SK-N-SH (cell line): Measurements from ENCODE around the gene ZMYM3.

Experiments
- CTCF ChIP-seq: fragments of 200-600 bp; sonication (generic); IDR thresholded peaks from 2 replicates; pipeline ENCODE4 v1.6.1; 2017; ENCODE audit warnings: antibody characterized with exemption, mild to moderate bottlenecking, moderate library complexity
- EP300 ChIP-seq, 2 experiments: IDR thresholded peaks; 2 replicates each; pipeline versions ENCODE4 v1.4.0 to v1.6.1; 2012; ENCODE audit warnings: borderline replicate concordance in 1 of 2, low read depth in 1 of 2, low read length in 1 of 2
- EZH2phosphoT487 ChIP-seq: fragments of 200-600 bp; sonication (generic); IDR thresholded peaks from 2 replicates; pipeline ENCODE4 v1.6.1; 2017; ENCODE audit warnings: low read depth, mixed run types, mild to moderate bottlenecking, antibody characterized with exemption, moderate library complexity, borderline replicate concordance
- GABPA ChIP-seq: IDR thresholded peaks from 2 replicates; pipeline ENCODE4 v1.4.0; 2012; ENCODE audit warnings: low read depth, mild to moderate bottlenecking
- MAX ChIP-seq: IDR thresholded peaks from 2 replicates; pipeline ENCODE4 v1.4.0; 2012; ENCODE audit warnings: low read depth
- NRF1 ChIP-seq: IDR thresholded peaks from 2 replicates; pipeline ENCODE4 v1.6.1; 2012; ENCODE audit warnings: low read depth, mild to moderate bottlenecking, low read length
- RAD21 ChIP-seq: IDR thresholded peaks from 2 replicates; pipeline ENCODE4 v1.6.1; 2012; ENCODE audit warnings: mild to moderate bottlenecking, low read length
- RCOR1 ChIP-seq: fragments of 150-350 bp; IDR thresholded peaks from 2 replicates; pipeline ENCODE4 v1.6.1; 2017; ENCODE audit warnings: antibody characterized with exemption, low read length
- REST ChIP-seq: IDR thresholded peaks from 2 replicates; pipeline ENCODE4 v1.6.1; 2012; ENCODE audit warnings: mild to moderate bottlenecking, low read depth, low read length, moderate library complexity
- SMC3 ChIP-seq: IDR thresholded peaks from 2 replicates; pipeline ENCODE4 v1.6.1; 2012; ENCODE audit warnings: low read depth, low read length, improper control_type of control experiment
- TAF1 ChIP-seq: IDR thresholded peaks from 2 replicates; pipeline ENCODE4 v1.6.1; 2012; ENCODE audit warnings: low read depth, mild to moderate bottlenecking, low read length, moderate library complexity, borderline replicate concordance
- YY1 ChIP-seq: IDR thresholded peaks from 2 replicates; pipeline ENCODE4 v1.4.0; 2012; ENCODE audit warnings: low read depth, mild to moderate bottlenecking

DNA sequence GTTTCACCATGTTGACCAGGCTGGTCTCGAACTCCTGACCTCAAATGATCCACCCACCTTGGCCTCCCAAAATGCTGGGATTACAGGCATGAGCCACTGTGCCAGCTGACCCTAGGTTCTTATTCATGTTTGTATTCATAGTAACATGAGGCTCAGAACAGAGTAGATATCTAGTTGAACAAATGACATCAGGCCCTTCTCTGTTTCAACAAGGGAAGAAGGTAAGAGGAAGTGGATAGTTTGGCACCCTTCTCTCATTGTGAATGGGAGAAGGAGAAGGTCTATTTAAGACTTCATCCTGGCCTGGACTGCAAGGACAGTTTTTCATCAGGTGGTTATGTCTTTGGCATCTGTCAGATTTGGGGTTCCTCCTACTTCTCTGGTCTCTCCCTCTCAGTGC, 17.1 kb downstream of the ZMYM3 start:
- TF ChIP-seq REST, result no peak
- no peak for TF ChIP-seq RCOR1
- TF ChIP-seq CTCF, result no peak
- no peak for TF ChIP-seq MAX
- TF ChIP-seq SMC3, result no peak
- TF ChIP-seq EZH2phosphoT487, result no peak
- no peak for TF ChIP-seq RAD21
- TF ChIP-seq NRF1, result no peak
- no peak for TF ChIP-seq YY1
- no peak for TF ChIP-seq GABPA
- no peak for TF ChIP-seq TAF1
- no peak for TF ChIP-seq EP300 (IDR thresholded peaks at IDR 0.05; ENCODE audit: borderline replicate concordance in 1 of 2, low read depth in 1 of 2, low read length in 1 of 2)
